K562 (cell line): ENCODE measurements around the gene TRMT10B. TPM values are rescaled to one million over a fixed set of nuclear protein-coding genes. Genes with fewer than 3 reads are reported as not detected.

ENCODE experiments used
- ATAC-seq: fragments of 200-7000 bp; cut with Tn5 transposase; 3 replicates; pipeline ENCODE4 v1.9.1; 2020; ENCODE audit warnings: moderate library complexity
- BruUV-seq: library from RNA; stranded (reverse); fragments of 400-500 nt; replicated peaks from 2 replicates; lab custom pipeline; 2021; lab: Mats Ljungman, UMichigan
- CTCF ChIA-PET: fragments of 300-600 bp; formaldehyde crosslinking; extraction: SDS; loops from one replicate; lab custom pipeline; 2021; ENCODE audit warnings: low intra/inter-chr PET ratio; lab: Yijun Ruan, JAX
- POLR2A ChIA-PET: fragments of 300-600, 350-650 bp; sonication (Branson Sonifier 250); formaldehyde crosslinking; extraction: SDS; loops from one replicate; lab custom pipeline; 2021; ENCODE audit warnings: antibody characterized with exemption, inconsistent platforms; lab: Yijun Ruan, JAX
- DNase-seq, 4 experiments: peaks; one replicate each; pipeline versions ENCODE4 v3.0.0 to v3.0.0-alpha.2; 2011 to 2018; ENCODE audit warnings: low spot score in 3 of 4, mixed read lengths in 3 of 4; ENCODE audit errors: extremely low read depth in 1 of 4
- FAIRE-seq: peaks from 2 replicates; lab custom pipeline; 2011; peaks lifted over from hg19 to GRCh38; lab: Jason Lieb, UNC
- H2AFZ ChIP-seq: 2 replicates; pipeline ENCODE4 v1.6.0; 2011; ENCODE audit warnings: low read depth, low read length, control low read depth, inconsistent platforms
- H3K27ac ChIP-seq: fragments of 200-600 bp; 3 replicates; pipeline ENCODE4 v1.8.0; 2011; ENCODE audit warnings: low read depth, mild to moderate bottlenecking, control low read depth, inconsistent platforms, low read length, moderate library complexity, mixed read lengths; ENCODE audit errors: extremely low read depth
- H3K27me3 ChIP-seq, 2 experiments: fragments of 300-600 bp in 1 of 2; 2 replicates in 1 of 2; 3 replicates in 1 of 2; pipeline versions ENCODE4 v1.6.0 to v1.8.0; 2011; ENCODE audit warnings: inconsistent platforms in 2 of 2, low read length in 2 of 2, mild to moderate bottlenecking in 1 of 2, mixed read lengths in 1 of 2, moderate library complexity in 1 of 2; ENCODE audit not compliant: control insufficient read depth in 2 of 2, insufficient read depth in 2 of 2
- H3K36me3 ChIP-seq: fragments of 300-600 bp; 3 replicates; pipeline ENCODE4 v1.8.0; 2011; ENCODE audit warnings: mild to moderate bottlenecking, low read length, inconsistent platforms; ENCODE audit not compliant: control insufficient read depth, insufficient read depth
- H3K4me1 ChIP-seq, 2 experiments: fragments of 200-600 bp in 1 of 2; replicated peaks in 1 of 2; 2 replicates in 1 of 2; 3 replicates in 1 of 2; pipeline versions ENCODE4 v1.5.1 to v1.8.0; 2011; ENCODE audit warnings: inconsistent platforms in 2 of 2, low read length in 2 of 2, mild to moderate bottlenecking in 1 of 2, mixed read lengths in 1 of 2, moderate library complexity in 1 of 2; ENCODE audit not compliant: control insufficient read depth in 2 of 2, insufficient read depth in 2 of 2
- H3K4me2 ChIP-seq: 2 replicates; pipeline ENCODE4 v1.6.1; 2011; ENCODE audit warnings: low read length, control low read depth, inconsistent platforms, mixed read lengths; ENCODE audit not compliant: insufficient read depth
- H3K4me3 ChIP-seq: fragments of 200-600 bp; sonication (generic), shearing (Covaris generic); 2 replicates; pipeline ENCODE4 v1.5.1; 2016; ENCODE audit warnings: control low read depth, inconsistent platforms
- H3K79me2 ChIP-seq: fragments of 200-600 bp; 3 replicates; pipeline ENCODE4 v1.8.0; 2011; ENCODE audit warnings: low read length, inconsistent platforms; ENCODE audit not compliant: control insufficient read depth, insufficient read depth
- H3K9ac ChIP-seq, 2 experiments: 2 replicates each; pipeline versions ENCODE4 v1.6.0 to v1.6.1; 2011; ENCODE audit warnings: low read depth in 2 of 2, low read length in 2 of 2, control low read depth in 1 of 2, inconsistent platforms in 1 of 2, mild to moderate bottlenecking in 1 of 2, mixed read lengths in 1 of 2; ENCODE audit not compliant: insufficient read depth in 1 of 2
- H3K9me1 ChIP-seq: one replicate; pipeline ENCODE4 v1.6.0; 2011; ENCODE audit warnings: inconsistent platforms, mild to moderate bottlenecking, low read length, moderate library complexity; ENCODE audit not compliant: control insufficient read depth, insufficient read depth
- H3K9me3 ChIP-seq: replicated peaks from 2 replicates; pipeline ENCODE4 v1.5.1; 2011; ENCODE audit warnings: low read depth, low read length, inconsistent platforms; ENCODE audit not compliant: control insufficient read depth, insufficient read depth
- H4K20me1 ChIP-seq: replicated peaks from 2 replicates; pipeline ENCODE4 v1.6.1; 2011; ENCODE audit warnings: low read length, inconsistent platforms, mixed read lengths; ENCODE audit not compliant: control insufficient read depth, insufficient read depth
- CHAMP1 ChIP-seq: fragments of 450-650 bp; IDR thresholded peaks from 2 replicates; pipeline ENCODE4 v1.6.1; 2016; ENCODE audit warnings: mild to moderate bottlenecking
- GATA2 ChIP-seq: sonication (generic); formaldehyde crosslinking; IDR thresholded peaks from 2 replicates; pipeline ENCODE4 v1.4.0; 2020; ENCODE audit warnings: mild to moderate bottlenecking, missing genetic modification reagents
- HEY1 ChIP-seq: fragments of 250-450 bp; sonication (Bioruptor Pico); IDR thresholded peaks from 2 replicates; pipeline ENCODE4 v1.5.0; 2020; ENCODE audit warnings: mild to moderate bottlenecking, moderate library complexity, borderline replicate concordance
- MEIS2 ChIP-seq: fragments of 450-650 bp; IDR thresholded peaks from 2 replicates; pipeline ENCODE4 v1.6.1; 2014; ENCODE audit warnings: mild to moderate bottlenecking; ENCODE audit not compliant: partially characterized antibody
- MTA1 ChIP-seq: fragments of 450-650 bp; IDR thresholded peaks from 2 replicates; pipeline ENCODE4 v1.6.1; 2017; ENCODE audit warnings: borderline replicate concordance
- MTF1 ChIP-seq: fragments of 250-450 bp; sonication (Bioruptor Pico); IDR thresholded peaks from 2 replicates; pipeline ENCODE4 v1.9.0; 2021; ENCODE audit warnings: moderate library complexity, mild to moderate bottlenecking, inconsistent platforms, borderline replicate concordance
- NFATC3 ChIP-seq: fragments of 450-650 bp; IDR thresholded peaks from 2 replicates; pipeline ENCODE4 v1.6.1; 2017; ENCODE audit warnings: mild to moderate bottlenecking
- NFYB ChIP-seq: IDR thresholded peaks from 2 replicates; pipeline ENCODE4 v1.6.1; 2011; ENCODE audit warnings: mild to moderate bottlenecking, moderate library complexity; ENCODE audit not compliant: insufficient read length; ENCODE audit errors: extremely low read depth
- PHTF2 ChIP-seq: fragments of 250-450 bp; sonication (Bioruptor Pico); IDR thresholded peaks from 2 replicates; pipeline ENCODE4 v1.5.0; 2021; ENCODE audit warnings: mild to moderate bottlenecking
- PYGO2 ChIP-seq: fragments of 450-650 bp; IDR thresholded peaks from 2 replicates; pipeline ENCODE4 v1.6.1; 2016; ENCODE audit warnings: mild to moderate bottlenecking, missing genetic modification characterization, moderate library complexity, missing compliant biosample characterization
- RBM25 ChIP-seq: fragments of 200-400 bp; formaldehyde crosslinking; IDR thresholded peaks from 2 replicates; pipeline ENCODE4 v1.6.1; 2018; ENCODE audit warnings: low read length, low read depth, moderate library complexity; ENCODE audit not compliant: severe bottlenecking
- RBM39 ChIP-seq: fragments of 200-400 bp; formaldehyde crosslinking; optimal IDR thresholded peaks from 2 replicates; pipeline ENCODE3; 2018; ENCODE audit warnings: low read depth, low read length
- TBL1XR1 ChIP-seq, 2 experiments: IDR thresholded peaks; 2 replicates each; pipeline ENCODE4 v1.6.1; 2012; ENCODE audit warnings: improper control_type of control experiment in 2 of 2, low read length in 2 of 2, mild to moderate bottlenecking in 1 of 2
- ZBTB33 ChIP-seq: sonication (generic); formaldehyde crosslinking; IDR thresholded peaks from 2 replicates; pipeline ENCODE4 v1.8.1; 2023; ENCODE audit warnings: mild to moderate bottlenecking, missing genetic modification reagents
- WGBS: fragments of 100-300 bp; shearing (Covaris generic); methylation state at CpG from one replicate; pipeline ENCODE4 v1.1.6; 2016; ENCODE audit warnings: low coverage, mixed read lengths; ENCODE audit not compliant: insufficient coverage; ENCODE audit errors: missing lambda C conversion rate; 5-methylcytosine and 5-hydroxymethylcytosine counted together
- in situ Hi-C: fragments of 300-500 bp; cut with MboI; formaldehyde crosslinking; loops from 4 replicates; pipeline ENCODE4 v1.15.0; 2018; ENCODE audit warnings: inconsistent platforms, mixed read lengths
- intact Hi-C: fragments of 100-400 bp; cut with micrococcal nuclease; formaldehyde crosslinking; loops from 2 replicates; pipeline ENCODE4 v1.14.2; 2022
- polyA plus RNA-seq, 8 experiments: library from polyadenylated mRNA; depleted of rRNA in 4 of 8; stranded (reverse) in 5 of 8; unstranded in 3 of 8; fragments of >200 nt; fragmentation: Nextera tagmentation in 2 of 8; fragmentation: Illumina TruSeq in 1 of 8; extraction: Ambion mirVana in 2 of 8; extraction: Trizol in 1 of 8; gene quantifications; 2 replicates each; pipeline versions ENCODE4 v1.2.1 to v1.2.3, GENCODE V29; 2011 to 2014; ENCODE audit warnings: inconsistent platforms in 1 of 8, missing spikeins in 1 of 8
- total RNA-seq, 7 experiments: library from RNA; depleted of rRNA in 6 of 7; stranded (reverse); fragments of >200 nt in 6 of 7; fragmentation: Illumina TruSeq in 2 of 7; extraction: Trizol in 2 of 7; gene quantifications; 2 replicates each; pipeline versions ENCODE4 v1.2.1 to v1.2.3, GENCODE V29; 2011 to 2021; ENCODE audit warnings: low replicate concordance in 1 of 7
- TF ChIP-seq, protein P1 (sequence below), 2 experiments: fragments of 450-650 bp in 1 of 2; sonication (generic) in 1 of 2; formaldehyde crosslinking in 1 of 2; IDR thresholded peaks in 1 of 2; conservative IDR thresholded peaks in 1 of 2; 2 replicates each; pipeline versions ENCODE4 v1.6.1 to v1.8.1; 2016 to 2023; ENCODE audit warnings: mild to moderate bottlenecking in 2 of 2, moderate library complexity in 2 of 2, inconsistent platforms in 1 of 2, missing genetic modification reagents in 1 of 2

The TRMT10B gene
- total and polyA plus RNA-seq, 9 of the 15 experiments (the other 6 are each of a cell fraction or from before 2014, with no cell fraction given), result 2.9 to 13.4 (median 7.0) TPM

DNA sequence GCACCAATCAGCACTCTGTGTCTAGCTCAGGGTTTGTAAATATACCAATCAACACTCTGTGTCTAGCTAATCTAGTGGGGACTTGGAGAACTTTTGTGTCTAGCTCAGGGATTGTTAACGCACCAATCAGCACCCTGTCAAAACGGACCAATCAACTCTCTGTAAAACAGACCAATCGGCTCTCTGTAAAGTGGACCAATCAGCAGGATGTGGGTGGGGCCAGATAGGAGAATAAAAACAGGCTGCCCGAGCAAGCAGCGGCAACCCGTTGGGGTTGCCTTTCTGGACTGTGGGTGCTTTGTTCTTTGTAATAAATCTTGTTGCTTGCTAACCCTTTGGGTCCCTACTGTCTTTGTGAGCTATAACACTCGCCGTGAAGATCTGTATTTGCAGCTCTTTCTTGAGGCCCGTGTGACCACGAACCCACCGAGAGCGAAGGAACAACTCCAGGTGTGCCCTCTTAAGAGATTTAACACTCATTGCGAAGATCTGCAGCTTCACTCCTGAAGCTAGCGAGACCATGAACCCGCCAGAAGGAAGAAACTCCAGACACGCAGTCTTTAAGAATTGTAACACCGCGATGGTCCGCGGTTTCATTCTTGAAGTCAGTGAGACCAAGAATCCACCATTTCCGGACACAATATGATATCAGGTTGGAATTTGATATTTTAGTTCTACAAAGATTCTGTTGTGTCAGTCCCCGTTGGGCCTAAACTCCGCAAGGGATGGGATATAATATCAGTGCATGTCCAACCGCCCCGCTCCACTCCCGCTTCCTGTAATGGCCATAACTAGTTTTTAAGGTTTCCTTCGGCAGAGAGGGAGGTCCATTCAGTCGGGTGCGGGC is 740 bp upstream of the TRMT10B start:
- FAIRE-seq (no peak), DNase-seq (no peak), ATAC-seq (no peak)
- no peaks in the 10 kb centered on the region for H3K9me1 ChIP-seq
- in situ Hi-C loops (loop anchor here (10.0 kb wide), 1 partner anchor 152 kb away; the partner anchor contains the start of gene SLC25A51), intact Hi-C loops (no loop called here)
- ChIA-PET POLR2A (interaction anchor here (0.6 to 0.7 kb wide), 2 partner anchors 27 to 687 kb away, joined by 3 to 4 read pairs; no protein-coding TSS in a partner anchor), CTCF (no interaction called here)
- peaks cover 12% of the 10 kb centered on the region for H3K79me2 ChIP-seq
- 78% methylated on average over 29 of the region's 29 CpGs for WGBS
- no TSS peak for BruUV-seq
- peak overlapping the region in 1 of 2 experiments; percentile 86; a peak in 3 of 4 replicates for H3K9ac ChIP-seq
- peak overlapping the region; percentile 71; the same call in 2 of the 3 replicates for H3K27ac ChIP-seq
- peak overlapping the region; percentile 99 for H2AFZ ChIP-seq
- H3K36me3 ChIP-seq, result no peaks in the 10 kb centered on the region
- H3K27me3 ChIP-seq, result no peaks in the 10 kb centered on the region
- H3K9me3 ChIP-seq, result peaks cover 2% of the 10 kb centered on the region; the same call in 1 of the 2 replicates
- no peaks in the 10 kb centered on the region for H4K20me1 ChIP-seq
- H3K4me2 ChIP-seq, result peak overlapping the region; percentile 98
- peaks cover 15 to 18% of the 10 kb centered on the region in 2 experiments; a peak in 4 of 5 replicates for H3K4me1 ChIP-seq
- peak overlapping the region; percentile 89 for H3K4me3 ChIP-seq
- TF ChIP-seq HEY1, result no peak
- peak; percentile 85 for TF ChIP-seq NFYB
- TF ChIP-seq NFATC3, result no peak
- no peak for TF ChIP-seq PYGO2
- 0 out of 2 replicates have a peak, but pooled peaks have one; percentile 9 for TF ChIP-seq PHTF2 (CRISPR knock-in tag)
- peak; percentile 22 for TF ChIP-seq RBM25
- TF ChIP-seq ZBTB33, result peak; percentile 96
- TF ChIP-seq, protein P1, sequence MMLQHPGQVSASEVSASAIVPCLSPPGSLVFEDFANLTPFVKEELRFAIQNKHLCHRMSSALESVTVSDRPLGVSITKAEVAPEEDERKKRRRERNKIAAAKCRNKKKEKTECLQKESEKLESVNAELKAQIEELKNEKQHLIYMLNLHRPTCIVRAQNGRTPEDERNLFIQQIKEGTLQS (IDR thresholded peaks at IDR 0.05), result peak; percentile 5; the same call in 1 of the 2 replicates
- TF ChIP-seq, protein P1 (CRISPR knock-in tag; conservative IDR thresholded peaks at IDR 0.05), result no peak
- TF ChIP-seq RBM39, result no peak
- no peak for TF ChIP-seq MTA1
- TF ChIP-seq MTF1 (CRISPR knock-in tag), result no peak
- no peak for TF ChIP-seq GATA2 (CRISPR knock-in tag)
- TF ChIP-seq MEIS2, result no peak
- TF ChIP-seq TBL1XR1 (IDR thresholded peaks at IDR 0.05; ENCODE audit: low read length in 2 of 2), result no peak
- TF ChIP-seq CHAMP1, result peak; percentile 40; the same call in 1 of the 2 replicates
